Measurements from ENCODE around the gene KIF5A.
"Not testable (repeated sequence)": the region's sequence is repeated elsewhere in the genome, so short reads cannot be mapped to it uniquely, and the experiment has no call there.

KIF5A gene

GRCh38 chr12:57550641-57551549 is 1.1 kb downstream of the KIF5A start:
- in situ Hi-C loops (cut with MboI; ENCODE audit: low pct_unique_long_range_greater_than_20kb, low sequenced_read_pairs): no loop called here
- DNase-seq: no peak

DNA sequence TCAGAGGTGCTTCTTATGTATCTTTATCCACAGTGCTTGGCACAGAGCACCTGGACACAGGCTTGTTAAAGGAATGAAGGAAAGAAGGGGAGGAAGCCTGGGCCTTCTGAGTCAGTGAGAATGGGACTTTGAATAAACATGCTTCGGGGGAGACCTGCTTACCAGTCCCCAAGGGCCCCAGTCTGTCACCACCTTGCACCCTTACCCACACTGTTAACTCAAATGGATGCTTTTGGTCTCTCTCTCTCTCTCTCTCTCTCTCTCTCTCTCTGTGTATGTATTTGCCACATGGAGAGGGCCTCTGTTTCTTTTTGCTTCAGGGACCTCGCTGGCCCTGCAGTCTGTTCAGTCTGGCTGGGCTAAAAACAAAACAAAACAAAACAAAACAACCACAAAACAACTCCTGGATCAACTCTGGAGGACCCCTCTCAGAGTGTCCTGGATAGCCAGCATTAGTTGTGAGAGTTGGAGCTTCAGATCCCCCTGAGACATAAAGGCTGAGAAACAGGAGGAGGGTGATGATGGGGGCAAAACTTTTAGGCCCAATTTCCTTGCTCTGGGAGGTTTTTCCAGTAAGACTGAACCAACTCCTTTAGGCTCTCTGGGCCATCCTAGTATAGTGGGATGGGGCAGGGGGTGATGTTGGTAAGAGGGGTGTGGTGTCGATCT is 1.9 kb downstream of the KIF5A start:
- in situ Hi-C loops (cut with MboI; ENCODE audit: low pct_unique_long_range_greater_than_20kb, low sequenced_read_pairs): no loop called here
- DNase-seq: no peak

DNA sequence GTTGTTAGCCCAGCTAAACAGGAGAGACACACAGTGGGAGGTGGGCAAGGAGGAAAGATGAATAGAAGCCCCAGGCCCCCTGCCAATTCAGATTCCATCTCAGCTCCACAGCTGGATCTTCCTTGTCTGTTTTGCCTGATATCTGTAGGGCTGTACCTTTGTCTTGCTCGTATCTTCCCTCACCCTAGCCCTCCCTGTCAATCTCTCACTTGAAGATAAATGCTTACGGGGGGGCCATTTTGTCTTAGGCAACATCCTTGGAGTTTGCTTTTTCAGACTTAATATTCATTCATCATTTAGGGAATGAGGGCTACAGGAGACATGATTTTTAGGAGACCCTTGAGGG is 2.4 kb downstream of the KIF5A start:
- in situ Hi-C loops (cut with MboI; ENCODE audit: low pct_unique_long_range_greater_than_20kb, low sequenced_read_pairs): no loop called here

DNA sequence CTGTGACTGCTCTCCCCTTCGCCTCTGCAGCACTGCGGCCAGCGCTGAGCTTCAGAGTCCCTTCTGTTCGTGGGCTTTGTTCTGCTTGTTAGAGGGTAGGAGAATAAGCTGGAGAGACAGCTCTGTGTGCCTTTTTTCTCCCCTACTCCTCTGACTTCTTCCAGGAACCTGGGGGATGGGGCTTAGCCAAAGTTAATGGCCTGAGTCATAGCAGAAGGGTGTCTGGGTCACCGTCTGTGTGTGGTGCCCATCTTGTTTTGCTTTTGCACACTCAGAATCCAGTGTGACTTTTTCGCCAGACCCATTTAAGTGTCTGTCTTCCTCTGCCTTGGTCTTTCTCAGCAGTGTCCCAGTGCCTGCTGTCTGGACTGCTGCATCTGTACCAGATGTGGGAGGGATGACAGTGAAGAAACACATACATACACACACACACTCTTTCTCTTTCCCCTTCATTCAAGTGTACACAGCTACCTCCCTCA is 3.0 kb downstream of the KIF5A start:
- in situ Hi-C loops (cut with MboI; ENCODE audit: low pct_unique_long_range_greater_than_20kb, low sequenced_read_pairs): no loop called here
- DNase-seq: no peak

More for the DNA sequence above, 2.4 kb downstream of the KIF5A start:
- no peak for DNase-seq

DNA sequence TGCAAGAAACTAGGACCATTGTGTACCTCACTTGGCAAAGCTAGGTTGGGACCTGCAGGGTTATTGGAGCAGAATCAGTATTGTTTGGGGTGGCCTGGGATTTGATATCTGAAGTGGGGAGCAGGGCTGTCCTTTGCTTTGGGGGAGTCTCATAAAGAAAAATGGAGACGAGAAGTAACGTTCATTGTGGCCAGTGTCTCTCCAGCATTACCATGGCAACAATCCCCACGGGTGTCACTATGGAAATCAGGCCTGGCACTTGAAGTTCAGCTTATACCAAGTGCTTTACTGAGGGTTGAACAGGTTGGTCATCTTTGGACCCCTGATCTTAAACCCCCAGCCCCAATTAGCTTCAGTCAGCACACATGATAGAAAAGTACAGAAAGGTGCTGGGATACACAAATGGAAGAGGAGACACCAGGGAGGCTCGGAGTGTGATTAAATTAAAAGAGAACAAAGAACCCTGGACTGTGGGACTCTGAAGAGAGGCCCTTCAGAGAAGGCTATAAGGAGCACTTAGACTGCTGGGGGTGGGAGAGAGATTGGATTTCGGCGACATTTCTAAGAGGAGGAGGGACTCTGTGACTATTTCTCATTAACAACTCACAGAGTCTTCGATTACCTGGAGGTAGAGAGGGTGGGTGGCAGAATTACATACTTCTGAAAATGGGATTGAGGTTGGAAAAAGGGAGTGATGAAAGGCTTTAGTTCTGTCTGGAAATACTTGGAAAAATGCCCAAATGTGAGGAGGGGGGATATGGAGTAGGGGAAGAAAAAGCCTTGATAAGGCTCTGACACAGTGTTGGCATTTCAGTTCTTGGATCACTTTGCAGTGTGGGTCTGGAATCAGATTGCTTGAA is 3.7 kb downstream of the KIF5A start:
- no peak for DNase-seq
- in situ Hi-C loops (cut with MboI; ENCODE audit: low pct_unique_long_range_greater_than_20kb, low sequenced_read_pairs): no loop called here

- no peak for DNase-seq
- in situ Hi-C loops (cut with MboI; ENCODE audit: low pct_unique_long_range_greater_than_20kb, low sequenced_read_pairs): no loop called here
Measured at GRCh38 chr12:57554453-57554852, 4.6 kb downstream of the KIF5A start.

GRCh38 chr12:57554897-57555296 is 5.1 kb downstream of the KIF5A start:
- DNase-seq: no peak
- in situ Hi-C loops (cut with MboI; ENCODE audit: low pct_unique_long_range_greater_than_20kb, low sequenced_read_pairs): no loop called here

DNA sequence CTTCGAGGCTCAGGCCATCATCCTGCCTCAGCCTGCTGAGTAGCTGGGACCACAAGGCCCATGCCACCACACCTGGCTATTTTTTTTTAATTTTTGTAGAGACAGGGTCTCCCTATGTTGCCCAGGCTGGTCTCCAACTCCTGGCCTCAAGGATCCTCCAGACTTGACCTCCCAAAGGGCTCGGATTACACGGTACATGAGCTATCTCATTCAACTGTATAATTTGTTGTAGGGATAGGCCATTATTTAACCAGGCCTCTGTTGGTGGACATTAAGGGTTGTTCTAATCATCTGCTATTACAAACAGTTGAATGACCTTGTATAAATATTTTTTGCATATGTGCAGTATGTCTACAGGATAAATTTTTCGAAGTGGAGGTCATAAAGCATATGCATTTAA is 9.0 kb downstream of the KIF5A start:
- no peak for DNase-seq
- in situ Hi-C loops (cut with MboI; ENCODE audit: low pct_unique_long_range_greater_than_20kb, low sequenced_read_pairs): no loop called here

GRCh38 chr12:57560516-57560915 is 10.7 kb downstream of the KIF5A start:
- DNase-seq: no peak
- in situ Hi-C loops (cut with MboI; ENCODE audit: low pct_unique_long_range_greater_than_20kb, low sequenced_read_pairs): no loop called here

DNA sequence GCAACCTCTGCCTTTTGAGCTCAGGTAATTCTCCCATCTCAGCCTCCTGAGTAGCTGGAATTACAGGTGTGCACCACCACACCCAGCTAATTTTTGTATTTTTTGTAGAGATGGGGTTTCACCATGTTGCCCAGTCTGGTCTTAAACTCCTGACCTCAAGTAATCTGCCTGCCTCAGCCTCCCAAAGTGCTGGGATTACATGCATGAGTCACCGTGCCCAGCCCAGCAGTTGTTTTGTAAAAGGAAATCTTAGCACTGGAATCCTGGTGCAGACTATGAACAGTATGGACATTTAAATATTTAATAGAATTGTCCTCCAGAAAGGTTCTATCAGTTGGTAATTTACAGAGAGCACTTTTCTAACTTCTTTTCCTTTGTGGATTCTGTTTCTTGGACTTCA is 11.3 kb downstream of the KIF5A start:
- DNase-seq; in situ Hi-C loops (cut with MboI; ENCODE audit: low pct_unique_long_range_greater_than_20kb, low sequenced_read_pairs): not testable (repeated sequence)

GRCh38 chr12:57563358-57563757 is 13.5 kb downstream of the KIF5A start:
- DNase-seq: no peak
- in situ Hi-C loops (cut with MboI; ENCODE audit: low pct_unique_long_range_greater_than_20kb, low sequenced_read_pairs): no loop called here

- DNase-seq: no peak
- in situ Hi-C loops (cut with MboI; ENCODE audit: low pct_unique_long_range_greater_than_20kb, low sequenced_read_pairs): no loop called here
Measured at GRCh38 chr12:57564178-57564740, 14.4 kb downstream of the KIF5A start.

- no peak for DNase-seq
- in situ Hi-C loops (cut with MboI; ENCODE audit: low pct_unique_long_range_greater_than_20kb, low sequenced_read_pairs): no loop called here
Measured at GRCh38 chr12:57568838-57569237, 19.0 kb downstream of the KIF5A start.

GRCh38 chr12:57569858-57570257 is 20.0 kb downstream of the KIF5A start:
- in situ Hi-C loops (cut with MboI; ENCODE audit: low pct_unique_long_range_greater_than_20kb, low sequenced_read_pairs): no loop called here
- DNase-seq: no peak

DNA sequence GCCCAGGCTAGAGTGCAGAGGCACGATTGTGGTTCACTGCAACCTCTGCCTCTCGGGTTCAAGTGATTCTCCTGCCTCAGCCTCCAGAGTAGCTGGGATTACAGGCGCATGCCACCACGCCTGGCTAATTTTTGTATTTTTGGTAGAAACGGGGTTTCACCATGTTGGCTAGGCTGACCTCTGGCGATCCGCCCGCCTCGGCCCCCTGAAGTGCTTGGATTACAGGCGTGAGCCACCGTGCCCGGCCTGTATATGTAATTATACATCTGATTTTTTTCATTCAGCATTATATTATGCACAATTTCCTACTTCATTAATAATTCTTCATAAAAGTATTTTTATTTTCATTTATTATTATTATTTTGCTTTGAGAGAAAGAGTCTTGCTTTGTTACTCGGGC is 20.6 kb downstream of the KIF5A start:
- in situ Hi-C loops (cut with MboI; ENCODE audit: low pct_unique_long_range_greater_than_20kb, low sequenced_read_pairs); DNase-seq: not testable (repeated sequence)

DNA sequence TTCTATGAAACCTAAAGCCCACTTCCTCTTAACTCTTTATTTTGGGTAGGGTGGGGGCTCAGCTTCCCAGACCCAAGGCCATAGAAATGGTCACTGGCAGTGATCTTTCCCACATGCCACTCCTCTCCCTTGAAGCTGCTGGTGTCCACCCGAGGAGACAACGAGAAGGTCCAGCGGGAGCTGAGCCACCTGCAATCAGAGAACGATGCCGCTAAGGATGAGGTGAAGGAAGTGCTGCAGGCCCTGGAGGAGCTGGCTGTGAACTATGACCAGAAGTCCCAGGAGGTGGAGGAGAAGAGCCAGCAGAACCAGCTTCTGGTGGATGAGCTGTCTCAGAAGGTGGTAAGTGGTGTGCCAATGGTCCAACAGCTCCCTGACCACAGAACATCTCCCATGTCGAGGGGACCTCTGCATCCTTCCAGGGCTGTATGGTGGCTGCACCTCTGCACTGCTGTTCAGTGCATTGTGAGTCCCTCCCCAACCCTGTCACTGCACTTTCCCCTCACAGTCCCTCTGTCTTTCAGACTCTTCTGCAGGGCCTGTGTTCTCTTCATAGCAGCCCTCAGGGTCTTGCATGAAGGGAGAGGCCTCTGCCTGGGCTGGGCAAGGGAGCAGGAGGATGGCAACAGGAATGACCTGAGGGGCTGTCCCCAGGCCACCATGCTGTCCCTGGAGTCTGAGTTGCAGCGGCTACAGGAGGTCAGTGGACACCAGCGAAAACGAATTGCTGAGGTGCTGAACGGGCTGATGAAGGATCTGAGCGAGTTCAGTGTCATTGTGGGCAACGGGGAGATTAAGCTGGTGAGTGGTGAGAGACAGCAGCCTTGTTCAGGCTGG is 22.3 kb downstream of the KIF5A start:
- in situ Hi-C loops (cut with MboI; ENCODE audit: low pct_unique_long_range_greater_than_20kb, low sequenced_read_pairs): no loop called here
- DNase-seq: no peak

- no peak for DNase-seq
- in situ Hi-C loops (cut with MboI; ENCODE audit: low pct_unique_long_range_greater_than_20kb, low sequenced_read_pairs): no loop called here
Measured at GRCh38 chr12:57574795-57575194, 25.0 kb downstream of the KIF5A start.

- in situ Hi-C loops (cut with MboI; ENCODE audit: low pct_unique_long_range_greater_than_20kb, low sequenced_read_pairs): no loop called here
- no peak for DNase-seq
Measured at GRCh38 chr12:57575771-57576612, 26.1 kb downstream of the KIF5A start.
